Daoy (cell line): Measurements from ENCODE around the gene EIF4E3. TPM values are rescaled to one million over a fixed set of nuclear protein-coding genes. Genes with fewer than 3 reads are reported as not detected.
A peak's percentile ranks its signal among the peaks of the same experiment; 100 is the strongest.

Experiments
- DNase-seq: peaks from one replicate; pipeline ENCODE4 v3.0.0-alpha.2; 2015; ENCODE audit warnings: low read depth
- total RNA-seq: library from RNA; depleted of rRNA; stranded (reverse); fragments of >200 nt; shearing (Covaris generic); gene quantifications from 2 replicates; pipeline ENCODE4 v1.2.3, GENCODE V29; 2014

Gene EIF4E3
- total RNA-seq, 1 experiment from 2014 or later = 1.7 TPM

GRCh38 chr3:71690341-71690841, 34.8 kb downstream of the EIF4E3 start:
- no peak for DNase-seq

GRCh38 chr3:71689291-71689690, 35.9 kb downstream of the EIF4E3 start:
- DNase-seq = no peak

GRCh38 chr3:71688121-71688520, 37.1 kb downstream of the EIF4E3 start:
- no peak for DNase-seq

- DNase-seq = no peak
Observed at GRCh38 chr3:71685686-71686085, 39.5 kb downstream of the EIF4E3 start.

- peak; percentile 54 for DNase-seq
Observed at GRCh38 chr3:71684757-71685386, 40.3 kb downstream of the EIF4E3 start.

GRCh38 chr3:71684046-71684756, 41.0 kb downstream of the EIF4E3 start:
- DNase-seq = no peak

- DNase-seq = peak; percentile 73
Observed at GRCh38 chr3:71681224-71681668, 44.0 kb downstream of the EIF4E3 start.

GRCh38 chr3:71680603-71681002, 44.6 kb downstream of the EIF4E3 start:
- DNase-seq = peak; percentile 29

GRCh38 chr3:71676931-71677330, 48.3 kb downstream of the EIF4E3 start:
- no peak for DNase-seq

- DNase-seq = no peak
Observed at GRCh38 chr3:71673486-71673885, 51.7 kb downstream of the EIF4E3 start.

GRCh38 chr3:71672807-71673206, 52.4 kb downstream of the EIF4E3 start:
- DNase-seq = no peak

- no peak for DNase-seq
Observed at GRCh38 chr3:71672340-71672739, 52.9 kb downstream of the EIF4E3 start.

GRCh38 chr3:71671216-71671845, 53.9 kb downstream of the EIF4E3 start:
- no peak for DNase-seq

- DNase-seq = no peak
Observed at GRCh38 chr3:71662568-71662967, 62.6 kb downstream of the EIF4E3 start.

GRCh38 chr3:71662056-71662455, 63.1 kb downstream of the EIF4E3 start:
- DNase-seq = no peak

GRCh38 chr3:71659864-71660591, 65.2 kb downstream of the EIF4E3 start:
- DNase-seq = no peak

GRCh38 chr3:71657831-71658530, 67.2 kb downstream of the EIF4E3 start:
- peak; percentile 77 for DNase-seq

GRCh38 chr3:71655061-71655460, 70.1 kb downstream of the EIF4E3 start:
- DNase-seq = no peak

GRCh38 chr3:71653414-71653807, 71.8 kb downstream of the EIF4E3 start:
- DNase-seq = no peak

- DNase-seq = peak; percentile 53
Observed at GRCh38 chr3:71652781-71653413, 72.3 kb downstream of the EIF4E3 start.

GRCh38 chr3:71651625-71652024, 73.6 kb downstream of the EIF4E3 start:
- DNase-seq = no peak
